IgD-negative memory B cell (primary cell): ENCODE results near the gene CPA4. TPM values are rescaled to one million over a fixed set of nuclear protein-coding genes. Genes with fewer than 3 reads are reported as not detected.

Experiments
- H3K27ac Mint-ChIP-seq, 3 donors: one replicate each; pipeline ENCODE4 v1.8.0; 2020 to 2022; ENCODE audit warnings: mild to moderate bottlenecking in 3 of 3, mixed read lengths in 3 of 3, moderate library complexity in 1 of 3
- H3K27me3 Mint-ChIP-seq: one replicate; pipeline ENCODE4 v1.8.0; 2021; ENCODE audit warnings: mixed read lengths
- H3K36me3 Mint-ChIP-seq: one replicate; pipeline ENCODE4 v1.8.0; 2020; ENCODE audit warnings: mild to moderate bottlenecking, mixed read lengths
- H3K4me1 Mint-ChIP-seq, 3 donors: one replicate each; pipeline ENCODE4 v1.8.0; 2020 to 2022; ENCODE audit warnings: mixed read lengths in 3 of 3, mild to moderate bottlenecking in 1 of 3
- H3K4me3 Mint-ChIP-seq, 4 donors: one replicate each; pipeline ENCODE4 v1.8.0; 2020 to 2022; ENCODE audit warnings: mild to moderate bottlenecking in 4 of 4, mixed read lengths in 4 of 4, moderate library complexity in 3 of 4
- H3K9me3 Mint-ChIP-seq, 3 donors: one replicate each; pipeline ENCODE4 v1.8.0; 2020 to 2021; ENCODE audit warnings: mixed read lengths in 3 of 3, mild to moderate bottlenecking in 1 of 3
- polyA plus RNA-seq: library from polyadenylated mRNA; unstranded; fragments of 300-500 nt; fragmentation: Illumina TruSeq; gene quantifications from one replicate; pipeline ENCODE4 v1.2.3, GENCODE V29; 2021

CPA4 gene
- polyA plus RNA-seq, 1 donor from 2014 or later = not detected

- H3K36me3 Mint-ChIP-seq = no peaks in the 10 kb centered on the region
- no peaks in the 10 kb centered on the region for H3K4me1 Mint-ChIP-seq
- peaks cover 0 to 2% (median 0%) of the 10 kb centered on the region in 3 donors for H3K9me3 Mint-ChIP-seq
- no peak overlapping the region for H3K4me3 Mint-ChIP-seq
- no peak overlapping the region for H3K27ac Mint-ChIP-seq
- H3K27me3 Mint-ChIP-seq = peaks cover 1% of the 10 kb centered on the region
These were observed 48.9 kb downstream of the CPA4 start for GRCh38 chr7:130341882-130342281.

- H3K4me1 Mint-ChIP-seq = no peaks in the 10 kb centered on the region
- no peak overlapping the region for H3K4me3 Mint-ChIP-seq
- no peak overlapping the region for H3K27ac Mint-ChIP-seq
- peaks cover 0 to 2% (median 0%) of the 10 kb centered on the region in 3 donors for H3K9me3 Mint-ChIP-seq
- H3K27me3 Mint-ChIP-seq = peaks cover 3% of the 10 kb centered on the region
- H3K36me3 Mint-ChIP-seq = no peaks in the 10 kb centered on the region
These were observed 49.9 kb downstream of the CPA4 start for GRCh38 chr7:130342701-130343380.

GRCh38 chr7:130344271-130344866 lies 51.4 kb downstream of the CPA4 start, which contains the start of gene CPA5:
Gene CPA5, plus strand, starts transcription at chr7:130344816. Its CDS starts 1,670 bp downstream, at chr7:130346486.
- peaks cover 0 to 2% (median 0%) of the 10 kb centered on the region in 3 donors for H3K9me3 Mint-ChIP-seq

GRCh38 chr7:130345136-130345535 lies 52.2 kb downstream of the CPA4 start:
- Mint-ChIP-seq H3K27me3 (peaks cover 7% of the 10 kb centered on the region), H3K4me1 (peaks cover 0 to 2% (median 0%) of the 10 kb centered on the region in 3 donors), H3K36me3 (no peaks in the 10 kb centered on the region), H3K9me3 (peaks cover 0 to 2% (median 0%) of the 10 kb centered on the region in 3 donors), H3K4me3 (no peak overlapping the region), H3K27ac (no peak overlapping the region)

More at GRCh38 chr7:130344271-130344866, 51.4 kb downstream of the CPA4 start, which contains the start of gene CPA5:
- H3K27me3 Mint-ChIP-seq = peaks cover 3% of the 10 kb centered on the region
- no peak within 1 kb of the TSS for H3K4me3 Mint-ChIP-seq
- no peaks in the 10 kb centered on the region for H3K4me1 Mint-ChIP-seq
- H3K27ac Mint-ChIP-seq = no peak within 1 kb of the TSS
- H3K36me3 Mint-ChIP-seq = no peaks in the 10 kb centered on the region

GRCh38 chr7:130345725-130346124 lies 52.8 kb downstream of the CPA4 start:
- H3K9me3 Mint-ChIP-seq = peaks cover 0 to 2% (median 0%) of the 10 kb centered on the region in 3 donors
- peaks cover 0 to 4% (median 0%) of the 10 kb centered on the region in 3 donors for H3K4me1 Mint-ChIP-seq
- H3K36me3 Mint-ChIP-seq = no peaks in the 10 kb centered on the region
- no peak overlapping the region for H3K4me3 Mint-ChIP-seq
- peaks cover 10% of the 10 kb centered on the region for H3K27me3 Mint-ChIP-seq
- H3K27ac Mint-ChIP-seq = no peak overlapping the region

GRCh38 chr7:130346177-130346905 lies 53.4 kb downstream of the CPA4 start:
- Mint-ChIP-seq H3K36me3 (no peaks in the 10 kb centered on the region), H3K9me3 (peaks cover 0 to 2% (median 0%) of the 10 kb centered on the region in 3 donors), H3K27ac (no peak overlapping the region), H3K27me3 (peaks cover 12% of the 10 kb centered on the region), H3K4me3 (no peak overlapping the region), H3K4me1 (peaks cover 0 to 8% (median 1%) of the 10 kb centered on the region in 3 donors)

GRCh38 chr7:130346941-130347340 lies 54.0 kb downstream of the CPA4 start:
- no peak overlapping the region for H3K27ac Mint-ChIP-seq
- H3K36me3 Mint-ChIP-seq = no peaks in the 10 kb centered on the region
- peaks cover 0 to 2% (median 0%) of the 10 kb centered on the region in 3 donors for H3K9me3 Mint-ChIP-seq
- peaks cover 0 to 11% (median 4%) of the 10 kb centered on the region in 3 donors for H3K4me1 Mint-ChIP-seq
- peaks cover 14% of the 10 kb centered on the region for H3K27me3 Mint-ChIP-seq
- H3K4me3 Mint-ChIP-seq = no peak overlapping the region

- H3K4me1 Mint-ChIP-seq = peaks cover 0 to 16% (median 5%) of the 10 kb centered on the region in 3 donors
- no peaks in the 10 kb centered on the region for H3K9me3 Mint-ChIP-seq
- peak overlapping the region in 1 of 4 donors; percentile 32 for H3K4me3 Mint-ChIP-seq
- H3K36me3 Mint-ChIP-seq = no peaks in the 10 kb centered on the region
- H3K27ac Mint-ChIP-seq = no peak overlapping the region
- peaks cover 13% of the 10 kb centered on the region for H3K27me3 Mint-ChIP-seq
These were observed 57.2 kb downstream of the CPA4 start for GRCh38 chr7:130349911-130350782.

- no peak overlapping the region for H3K4me3 Mint-ChIP-seq
- no peak overlapping the region for H3K27ac Mint-ChIP-seq
- H3K9me3 Mint-ChIP-seq = no peaks in the 10 kb centered on the region
- peaks cover 0 to 16% (median 5%) of the 10 kb centered on the region in 3 donors for H3K4me1 Mint-ChIP-seq
- H3K36me3 Mint-ChIP-seq = no peaks in the 10 kb centered on the region
- H3K27me3 Mint-ChIP-seq = peaks cover 13% of the 10 kb centered on the region
These were observed 58.2 kb downstream of the CPA4 start for GRCh38 chr7:130350945-130351790.

GRCh38 chr7:130351791-130352090 lies 58.8 kb downstream of the CPA4 start:
- Mint-ChIP-seq H3K36me3 (no peaks in the 10 kb centered on the region), H3K4me1 (peaks cover 0 to 16% (median 5%) of the 10 kb centered on the region in 3 donors), H3K27ac (no peak overlapping the region), H3K4me3 (no peak overlapping the region), H3K9me3 (no peaks in the 10 kb centered on the region), H3K27me3 (peaks cover 13% of the 10 kb centered on the region)

GRCh38 chr7:130352194-130353074 lies 59.5 kb downstream of the CPA4 start:
- Mint-ChIP-seq H3K27ac (no peak overlapping the region), H3K27me3 (peaks cover 13% of the 10 kb centered on the region), H3K36me3 (no peaks in the 10 kb centered on the region), H3K4me3 (peak overlapping the region in 1 of 4 donors; percentile 23), H3K9me3 (no peaks in the 10 kb centered on the region), H3K4me1 (peaks cover 0 to 16% (median 5%) of the 10 kb centered on the region in 3 donors)

GRCh38 chr7:130353196-130353595 lies 60.2 kb downstream of the CPA4 start:
- Mint-ChIP-seq H3K27me3 (peaks cover 11% of the 10 kb centered on the region), H3K9me3 (peaks cover 0 to under 1% (median 0%) of the 10 kb centered on the region in 3 donors), H3K27ac (no peak overlapping the region), H3K36me3 (no peaks in the 10 kb centered on the region), H3K4me1 (peaks cover 0 to 16% (median 5%) of the 10 kb centered on the region in 3 donors), H3K4me3 (no peak overlapping the region)
